Measurements from ENCODE around the gene SARS1. TPM values are rescaled to one million over a fixed set of nuclear protein-coding genes. Genes with fewer than 3 reads are reported as not detected.

The SARS1 gene
- total RNA-seq, 2 experiments from 2014 or later = 122 to 131 TPM

DNA sequence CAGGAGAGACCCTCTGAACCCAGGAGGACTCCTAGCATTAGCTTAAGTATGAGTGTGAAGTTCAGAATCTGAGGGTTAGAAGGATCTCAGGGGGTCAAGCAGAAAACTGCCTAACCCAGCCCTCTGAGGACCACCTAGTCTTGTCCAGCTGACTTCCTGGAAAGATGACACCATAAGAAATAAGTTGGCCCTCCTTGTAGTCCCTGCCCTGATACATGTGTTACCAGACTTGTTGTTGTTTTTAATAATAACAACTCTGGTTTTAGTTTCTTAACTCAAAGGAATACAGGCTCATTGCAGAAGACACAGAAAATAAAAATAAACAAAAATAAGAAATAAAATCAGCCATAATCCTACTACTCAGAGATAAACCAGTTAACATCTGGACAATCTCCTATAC is 21.8 kb upstream of the SARS1 start:
- Histone ChIP-seq H3K27ac (ENCODE audit: low read depth in 1 of 2, low read length in 2 of 2) (no peak overlapping the region), H3K27me3 (ENCODE audit: control insufficient read depth in 1 of 2, insufficient read depth in 2 of 2, low read length in 2 of 2) (no peaks in the 10 kb centered on the region), H3K9me3 (ENCODE audit: control insufficient read depth in 1 of 2, insufficient read depth in 1 of 2, low read length in 2 of 2) (no peaks in the 10 kb centered on the region), H3K36me3 (ENCODE audit: insufficient read depth, low read length) (peaks cover 11% of the 10 kb centered on the region), H3K4me3 (ENCODE audit: low read length) (no peak overlapping the region), H3K4me1 (ENCODE audit: insufficient read depth, low read length) (no peaks in the 10 kb centered on the region)
- Mint-ChIP-seq H3K4me3 (no peak overlapping the region), H3K4me1 (ENCODE audit: low read depth) (peaks cover 11% of the 10 kb centered on the region), H3K9me3 (no peaks in the 10 kb centered on the region), H3K36me3 (ENCODE audit: low read depth) (peaks cover 10% of the 10 kb centered on the region), H3K27ac (no peak overlapping the region), H3K27me3 (no peaks in the 10 kb centered on the region)
- CTCF ChIA-PET = no interaction called here
- intact Hi-C loops (cut with DNase I, micrococcal nuclease) = no loop called here
- ATAC-seq (ENCODE audit: poor library complexity) = no peak
- POLR2A ChIA-PET = no interaction called here
- DNase-seq = no peak
- TF ChIP-seq, protein P1, sequence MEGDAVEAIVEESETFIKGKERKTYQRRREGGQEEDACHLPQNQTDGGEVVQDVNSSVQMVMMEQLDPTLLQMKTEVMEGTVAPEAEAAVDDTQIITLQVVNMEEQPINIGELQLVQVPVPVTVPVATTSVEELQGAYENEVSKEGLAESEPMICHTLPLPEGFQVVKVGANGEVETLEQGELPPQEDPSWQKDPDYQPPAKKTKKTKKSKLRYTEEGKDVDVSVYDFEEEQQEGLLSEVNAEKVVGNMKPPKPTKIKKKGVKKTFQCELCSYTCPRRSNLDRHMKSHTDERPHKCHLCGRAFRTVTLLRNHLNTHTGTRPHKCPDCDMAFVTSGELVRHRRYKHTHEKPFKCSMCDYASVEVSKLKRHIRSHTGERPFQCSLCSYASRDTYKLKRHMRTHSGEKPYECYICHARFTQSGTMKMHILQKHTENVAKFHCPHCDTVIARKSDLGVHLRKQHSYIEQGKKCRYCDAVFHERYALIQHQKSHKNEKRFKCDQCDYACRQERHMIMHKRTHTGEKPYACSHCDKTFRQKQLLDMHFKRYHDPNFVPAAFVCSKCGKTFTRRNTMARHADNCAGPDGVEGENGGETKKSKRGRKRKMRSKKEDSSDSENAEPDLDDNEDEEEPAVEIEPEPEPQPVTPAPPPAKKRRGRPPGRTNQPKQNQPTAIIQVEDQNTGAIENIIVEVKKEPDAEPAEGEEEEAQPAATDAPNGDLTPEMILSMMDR (IDR thresholded peaks at IDR 0.05) = no peak

DNA sequence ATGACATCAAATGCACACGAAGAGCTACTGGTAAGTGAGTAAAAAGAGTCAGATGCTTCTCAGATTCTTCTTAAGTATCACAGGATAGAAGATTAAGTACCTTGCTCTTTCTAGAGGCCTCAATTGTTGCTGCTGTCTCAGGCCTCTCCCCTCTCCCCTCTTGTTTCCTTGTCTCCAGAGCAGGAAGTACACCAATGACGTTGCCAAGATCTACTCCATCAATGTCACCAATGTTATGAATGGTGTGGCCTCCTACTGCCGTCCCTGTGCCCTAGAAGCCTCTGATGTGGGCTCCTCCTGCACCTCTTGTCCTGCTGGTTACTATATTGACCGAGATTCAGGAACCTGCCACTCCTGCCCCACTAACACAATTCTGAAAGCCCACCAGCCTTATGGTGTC is 21.3 kb upstream of the SARS1 start:
- H3K27ac Mint-ChIP-seq = no peak overlapping the region
- Histone ChIP-seq H3K27me3 (ENCODE audit: control insufficient read depth in 1 of 2, insufficient read depth in 2 of 2, low read length in 2 of 2) (no peaks in the 10 kb centered on the region), H3K27ac (ENCODE audit: low read depth in 1 of 2, low read length in 2 of 2) (no peak overlapping the region), H3K4me1 (ENCODE audit: insufficient read depth, low read length) (no peaks in the 10 kb centered on the region), H3K36me3 (ENCODE audit: insufficient read depth, low read length) (peaks cover 11% of the 10 kb centered on the region), H3K9me3 (ENCODE audit: control insufficient read depth in 1 of 2, insufficient read depth in 1 of 2, low read length in 2 of 2) (no peaks in the 10 kb centered on the region), H3K4me3 (ENCODE audit: low read length) (no peak overlapping the region)
- H3K27me3 Mint-ChIP-seq = no peaks in the 10 kb centered on the region
- ChIA-PET POLR2A (no interaction called here), CTCF (no interaction called here)
- H3K36me3 Mint-ChIP-seq (ENCODE audit: low read depth) = peaks cover 10% of the 10 kb centered on the region
- no peak for ATAC-seq (ENCODE audit: poor library complexity)
- H3K4me1 Mint-ChIP-seq (ENCODE audit: low read depth) = peaks cover 11% of the 10 kb centered on the region
- intact Hi-C loops (cut with DNase I, micrococcal nuclease) = no loop called here
- H3K9me3 Mint-ChIP-seq = no peaks in the 10 kb centered on the region
- no peak overlapping the region for H3K4me3 Mint-ChIP-seq
- DNase-seq = no peak
- TF ChIP-seq, protein P1 (IDR thresholded peaks at IDR 0.05) = no peak

DNA sequence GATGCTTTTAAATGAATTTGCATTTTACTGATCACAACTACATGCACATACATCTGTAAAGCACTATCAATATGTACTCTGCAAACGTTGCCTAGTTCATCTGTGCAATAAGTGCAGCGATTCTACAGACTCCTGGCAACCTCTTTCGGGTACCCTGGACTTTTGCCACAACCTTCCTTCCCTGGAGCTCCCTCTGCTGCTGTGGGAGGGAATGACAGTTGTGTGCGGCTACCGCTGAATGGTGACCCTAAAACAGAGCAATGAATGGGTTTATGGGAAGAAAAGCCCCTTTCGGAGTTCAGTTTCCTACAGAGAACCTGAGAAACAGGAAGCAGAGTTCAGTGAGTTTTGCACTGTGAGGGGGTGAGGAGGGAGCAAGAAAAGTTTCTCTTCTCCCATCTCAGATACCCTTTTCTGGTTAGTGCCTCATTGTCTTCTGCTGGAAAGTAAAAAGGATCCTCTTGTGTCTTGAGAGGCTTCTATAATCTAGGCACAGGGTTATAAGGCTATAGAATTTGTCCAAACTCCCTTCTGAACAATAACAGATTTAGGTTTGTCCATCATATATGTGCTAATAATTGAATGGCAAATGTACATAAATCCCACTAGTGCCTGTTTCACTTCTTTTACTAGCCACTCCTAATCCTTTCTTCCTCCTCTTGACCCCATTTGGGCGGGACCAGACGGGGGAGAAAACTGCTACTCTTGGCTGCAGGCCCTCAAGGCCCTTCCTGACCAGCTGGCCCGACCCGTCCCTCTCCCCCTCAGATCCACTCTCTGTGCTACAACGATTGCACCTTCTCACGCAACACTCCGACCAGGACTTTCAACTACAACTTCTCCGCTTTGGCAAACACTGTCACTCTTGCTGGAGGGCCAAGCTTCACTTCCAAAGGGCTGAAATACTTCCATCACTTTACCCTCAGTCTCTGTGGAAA is 19.8 kb upstream of the SARS1 start:
- Mint-ChIP-seq H3K27me3 (no peaks in the 10 kb centered on the region), H3K4me1 (ENCODE audit: low read depth) (peaks cover 13% of the 10 kb centered on the region), H3K27ac (no peak overlapping the region), H3K4me3 (no peak overlapping the region), H3K36me3 (ENCODE audit: low read depth) (peaks cover 10% of the 10 kb centered on the region), H3K9me3 (no peaks in the 10 kb centered on the region)
- peaks cover 11% of the 10 kb centered on the region for H3K36me3 ChIP-seq (ENCODE audit: insufficient read depth, low read length)
- ATAC-seq (ENCODE audit: poor library complexity) (peak; percentile 74), DNase-seq (peak in 13 of 14 experiments; percentile 17 to 68 (median 41))
- H3K4me1 ChIP-seq (ENCODE audit: insufficient read depth, low read length) = peaks cover under 1% of the 10 kb centered on the region
- H3K27ac ChIP-seq (ENCODE audit: low read depth in 1 of 2, low read length in 2 of 2) = no peak overlapping the region
- TF ChIP-seq, protein P1 (IDR thresholded peaks at IDR 0.05) = peak; percentile 54
- no peak overlapping the region for H3K4me3 ChIP-seq (ENCODE audit: low read length)
- no peaks in the 10 kb centered on the region for H3K27me3 ChIP-seq (ENCODE audit: control insufficient read depth in 1 of 2, insufficient read depth in 2 of 2, low read length in 2 of 2)
- no peaks in the 10 kb centered on the region for H3K9me3 ChIP-seq (ENCODE audit: control insufficient read depth in 1 of 2, insufficient read depth in 1 of 2, low read length in 2 of 2)
- POLR2A ChIA-PET = interaction anchor here (1.2 kb wide), 1 partner anchor 20 kb away, joined by 3 read pairs; the partner anchor contains the start of gene SARS1
- intact Hi-C loops (cut with DNase I, micrococcal nuclease) = no loop called here
- CTCF ChIA-PET = interaction anchor here (0.7 to 0.8 kb wide), 2 partner anchors 33 to 81 kb away, joined by 3 to 4 read pairs; a partner anchor contains a TSS

Measured in CD4-positive, alpha-beta T cell (primary cell).